NT2/D1 (cell line): ENCODE measurements around the gene HIGD1A.

ENCODE experiments used
- YY1 ChIP-seq: IDR thresholded peaks from 2 replicates; pipeline ENCODE4 v1.6.1; 2011; ENCODE audit not compliant: insufficient read length, insufficient read depth
- ZNF274 ChIP-seq: IDR thresholded peaks from 2 replicates; pipeline ENCODE4 v1.6.1; 2011; ENCODE audit warnings: mild to moderate bottlenecking, low read depth, low read length

DNA sequence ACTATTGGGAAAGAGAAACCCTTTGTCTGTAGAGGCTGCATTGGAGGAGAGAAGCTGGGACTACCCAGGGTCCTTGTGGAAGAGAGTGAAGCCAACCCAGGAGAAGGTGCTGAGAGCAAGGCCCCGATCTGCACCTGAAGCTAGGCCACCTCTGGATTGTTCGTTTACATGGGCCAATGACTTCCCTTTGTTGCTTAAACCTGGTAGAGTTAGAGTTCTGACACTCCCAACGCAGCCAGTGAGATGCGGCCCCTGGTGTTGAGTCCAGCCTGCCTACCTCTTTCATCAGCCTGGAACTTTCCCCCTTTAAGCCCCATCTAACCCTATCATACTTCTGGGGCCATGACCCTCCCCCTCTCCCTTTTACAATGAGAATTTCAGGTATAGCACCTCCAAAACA, 62.0 kb downstream of the HIGD1A start:
- TF ChIP-seq YY1 (no peak), ZNF274 (no peak)
